ENCODE data around the gene CC2D2A. TPM values are rescaled to one million over a fixed set of nuclear protein-coding genes. Genes with fewer than 3 reads are reported as not detected.
A peak's percentile ranks its signal among the peaks of the same experiment; 100 is the strongest.

Gene CC2D2A
- total RNA-seq, 1 experiment from 2014 or later = 11.7 TPM

- no peak for DNase-seq (ENCODE audit: low read depth)
Observed at GRCh38 chr4:15459706-15460105, 10.0 kb upstream of the CC2D2A start.

- DNase-seq (ENCODE audit: low read depth) = no peak
Observed at GRCh38 chr4:15466596-15466995, 3.1 kb upstream of the CC2D2A start.

GRCh38 chr4:15470128-15470475 is 420 bp downstream of the CC2D2A start:
- no peak for DNase-seq (ENCODE audit: low read depth)

- no peak for DNase-seq (ENCODE audit: low read depth)
Observed at GRCh38 chr4:15476396-15476795, 6.7 kb downstream of the CC2D2A start.

- DNase-seq (ENCODE audit: low read depth) = no peak
Observed at GRCh38 chr4:15478724-15479088, 9.0 kb downstream of the CC2D2A start.

GRCh38 chr4:15479089-15479912 is 9.6 kb downstream of the CC2D2A start:
- DNase-seq (ENCODE audit: low read depth) = peak; percentile 71

GRCh38 chr4:15479913-15480185 is 10.2 kb downstream of the CC2D2A start:
- DNase-seq (ENCODE audit: low read depth) = no peak

GRCh38 chr4:15481961-15482745 is 12.5 kb downstream of the CC2D2A start:
- no peak for DNase-seq (ENCODE audit: low read depth)

GRCh38 chr4:15482842-15483241 is 13.2 kb downstream of the CC2D2A start:
- DNase-seq (ENCODE audit: low read depth) = no peak

- DNase-seq (ENCODE audit: low read depth) = no peak
Observed at GRCh38 chr4:15488136-15488535, 18.5 kb downstream of the CC2D2A start.

GRCh38 chr4:15488658-15489470 is 19.2 kb downstream of the CC2D2A start:
- DNase-seq (ENCODE audit: low read depth) = no peak

GRCh38 chr4:15489551-15489950 is 19.9 kb downstream of the CC2D2A start:
- no peak for DNase-seq (ENCODE audit: low read depth)

GRCh38 chr4:15493411-15493810 is 23.7 kb downstream of the CC2D2A start:
- DNase-seq (ENCODE audit: low read depth) = no peak

- DNase-seq (ENCODE audit: low read depth) = no peak
Observed at GRCh38 chr4:15495621-15496020, 25.9 kb downstream of the CC2D2A start.

GRCh38 chr4:15498356-15498755 is 28.7 kb downstream of the CC2D2A start:
- DNase-seq (ENCODE audit: low read depth) = no peak

GRCh38 chr4:15500701-15501100 is 31.0 kb downstream of the CC2D2A start:
- DNase-seq (ENCODE audit: low read depth) = no peak

- no peak for DNase-seq (ENCODE audit: low read depth)
Observed at GRCh38 chr4:15501941-15502340, 32.3 kb downstream of the CC2D2A start.

- DNase-seq (ENCODE audit: low read depth) = no peak
Observed at GRCh38 chr4:15502384-15502783, 32.7 kb downstream of the CC2D2A start.

- no peak for DNase-seq (ENCODE audit: low read depth)
Observed at GRCh38 chr4:15504041-15504440, 34.4 kb downstream of the CC2D2A start.

- peak; percentile 5 for DNase-seq (ENCODE audit: low read depth)
Observed at GRCh38 chr4:15506464-15506863, 36.8 kb downstream of the CC2D2A start.

GRCh38 chr4:15507679-15508078 is 38.0 kb downstream of the CC2D2A start:
- no peak for DNase-seq (ENCODE audit: low read depth)

- no peak for DNase-seq (ENCODE audit: low read depth)
Observed at GRCh38 chr4:15510961-15511360, 41.3 kb downstream of the CC2D2A start.

- DNase-seq (ENCODE audit: low read depth) = no peak
Observed at GRCh38 chr4:15513545-15513944, 43.9 kb downstream of the CC2D2A start.
